ENCODE results near the gene NRP2.

DNA sequence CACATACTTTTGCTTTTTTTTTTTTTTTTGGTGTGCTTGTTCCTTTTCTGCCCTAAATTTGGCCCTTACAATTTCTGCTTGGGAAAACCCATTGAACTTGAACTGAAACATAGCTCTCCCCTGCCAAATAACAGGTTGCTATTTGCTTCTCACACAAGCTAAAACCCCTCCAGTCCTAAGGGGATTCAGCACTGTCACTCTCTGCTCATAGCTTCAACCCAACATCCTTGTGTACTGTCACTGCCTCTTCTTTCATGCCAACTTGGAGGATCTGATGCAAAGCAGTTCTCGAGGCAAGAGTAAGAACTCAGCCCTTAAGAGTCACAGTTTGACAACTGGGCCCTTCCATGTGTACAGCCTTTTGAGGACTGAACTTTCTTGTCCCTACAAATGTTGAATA lies 30.6 kb upstream of the NRP2 start:
- TF ChIP-seq CTCF (conservative IDR thresholded peaks at IDR 0.05 in 1 of 2, IDR thresholded peaks at IDR 0.05 in 1 of 2; ENCODE audit: extremely low read depth in 1 of 2, insufficient read depth in 1 of 2, low read depth in 1 of 2, low read length in 2 of 2) (no peak), EZH2 (IDR thresholded peaks at IDR 0.05; ENCODE audit: borderline replicate concordance, low read length) (no peak)

Measured in mammary epithelial cell (primary cell).